ENCODE data around the gene AQP2. TPM values are rescaled to one million over a fixed set of nuclear protein-coding genes. Genes with fewer than 3 reads are reported as not detected.

The AQP2 gene
- total and polyA plus RNA-seq, 2 experiments from 2014 or later: 0.71 to 1.4 TPM

DNA sequence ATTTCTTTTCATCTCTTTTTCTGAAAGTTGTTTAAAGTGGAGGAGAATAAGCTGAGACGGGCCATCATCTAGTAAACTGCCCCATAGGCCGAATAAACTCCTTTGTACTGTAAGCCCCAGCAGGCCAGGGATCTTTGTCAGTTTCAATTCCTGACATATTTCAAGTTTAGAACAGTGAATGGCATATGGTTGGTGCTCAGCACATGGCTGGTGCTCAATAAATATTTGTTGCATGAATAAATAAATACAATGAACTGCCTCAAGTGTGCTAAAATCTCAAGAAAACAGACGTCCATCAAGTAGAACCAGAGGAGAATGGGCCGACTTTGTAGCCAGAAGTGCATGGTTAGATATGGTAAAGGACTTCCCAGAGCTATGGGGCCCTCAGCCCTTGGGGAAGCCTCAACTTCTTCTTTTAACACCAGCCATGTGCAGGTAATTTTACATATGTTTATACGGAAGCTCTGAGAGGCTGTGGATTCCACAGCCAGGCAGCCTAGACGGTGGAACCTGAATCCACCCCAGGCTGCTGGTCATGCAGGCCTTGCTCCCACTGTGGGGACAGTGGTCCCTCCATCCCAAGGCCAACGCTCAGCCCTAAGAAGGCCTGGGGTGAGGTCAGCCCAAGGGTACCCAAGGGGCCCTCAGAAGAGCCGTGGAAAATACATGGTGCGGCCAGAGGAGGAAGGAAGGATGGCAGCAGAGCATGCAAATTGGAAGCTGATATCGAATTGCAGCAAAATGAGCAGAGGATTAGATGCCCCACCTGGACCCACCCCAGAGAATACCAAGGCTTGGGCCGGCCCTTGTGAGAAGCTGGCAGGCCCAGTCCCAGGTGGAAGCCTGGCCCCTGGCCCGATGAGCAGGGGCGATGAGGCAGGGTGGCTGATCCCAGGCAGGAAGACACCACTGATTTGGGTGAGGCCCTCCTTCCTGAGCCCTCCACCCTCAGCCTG, 8.7 kb upstream of the AQP2 start:
- H3K9me3 ChIP-seq (ENCODE audit: low read depth): no peaks in the 10 kb centered on the region
- no peaks in the 10 kb centered on the region for H4K20me1 ChIP-seq (ENCODE audit: insufficient read depth, poor library complexity, severe bottlenecking)
- H3K36me3 ChIP-seq (replicated peaks; ENCODE audit: insufficient read depth, low read depth): no peaks in the 10 kb centered on the region
- no peaks in the 10 kb centered on the region for H3K9me2 ChIP-seq (replicated peaks; ENCODE audit: insufficient read depth)
- H3K79me2 ChIP-seq: no peaks in the 10 kb centered on the region
- TF ChIP-seq, protein P1, sequence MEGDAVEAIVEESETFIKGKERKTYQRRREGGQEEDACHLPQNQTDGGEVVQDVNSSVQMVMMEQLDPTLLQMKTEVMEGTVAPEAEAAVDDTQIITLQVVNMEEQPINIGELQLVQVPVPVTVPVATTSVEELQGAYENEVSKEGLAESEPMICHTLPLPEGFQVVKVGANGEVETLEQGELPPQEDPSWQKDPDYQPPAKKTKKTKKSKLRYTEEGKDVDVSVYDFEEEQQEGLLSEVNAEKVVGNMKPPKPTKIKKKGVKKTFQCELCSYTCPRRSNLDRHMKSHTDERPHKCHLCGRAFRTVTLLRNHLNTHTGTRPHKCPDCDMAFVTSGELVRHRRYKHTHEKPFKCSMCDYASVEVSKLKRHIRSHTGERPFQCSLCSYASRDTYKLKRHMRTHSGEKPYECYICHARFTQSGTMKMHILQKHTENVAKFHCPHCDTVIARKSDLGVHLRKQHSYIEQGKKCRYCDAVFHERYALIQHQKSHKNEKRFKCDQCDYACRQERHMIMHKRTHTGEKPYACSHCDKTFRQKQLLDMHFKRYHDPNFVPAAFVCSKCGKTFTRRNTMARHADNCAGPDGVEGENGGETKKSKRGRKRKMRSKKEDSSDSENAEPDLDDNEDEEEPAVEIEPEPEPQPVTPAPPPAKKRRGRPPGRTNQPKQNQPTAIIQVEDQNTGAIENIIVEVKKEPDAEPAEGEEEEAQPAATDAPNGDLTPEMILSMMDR (IDR thresholded peaks at IDR 0.05; ENCODE audit: poor library complexity): no peak
- TF ChIP-seq EZH2phosphoT487 (IDR thresholded peaks at IDR 0.05; ENCODE audit: low read depth, severe bottlenecking, unreplicated experiment) (no peak), EZH2 (IDR thresholded peaks at IDR 0.05; ENCODE audit: borderline replicate concordance) (no peak)
- H3K4me1 ChIP-seq (ENCODE audit: insufficient read depth): no peaks in the 10 kb centered on the region
- no peak overlapping the region for H3K27ac ChIP-seq
- no peak overlapping the region for H3K4me2 ChIP-seq
- no peak overlapping the region for H3K4me3 ChIP-seq
- 87% methylated on average over 13 of the region's 13 CpGs for WGBS (ENCODE audit: low lambda C conversion rate, missing lambda C conversion rate)
- no peaks in the 10 kb centered on the region for H3K27me3 ChIP-seq
- no peak overlapping the region for H2AFZ ChIP-seq
- DNase-seq (ENCODE audit: low spot score): no peak

DNA sequence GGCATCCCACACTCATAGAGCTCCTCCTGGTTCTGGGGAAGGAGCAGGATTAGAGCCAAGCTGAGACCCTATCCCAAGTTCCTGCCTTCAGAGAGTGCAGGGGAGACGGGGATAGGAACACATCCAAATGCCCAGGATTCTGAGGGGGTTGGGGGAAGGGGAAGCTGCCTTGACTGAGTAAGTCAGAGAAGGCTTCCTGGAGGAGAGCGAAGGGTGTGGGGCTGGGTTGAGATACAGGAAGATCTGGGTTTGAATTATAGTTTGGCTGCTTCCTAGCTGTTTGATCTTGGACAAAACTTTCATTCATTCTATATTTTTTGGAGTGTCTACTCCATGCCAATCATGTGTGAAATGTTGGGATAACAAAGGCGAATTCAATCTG, 8.0 kb upstream of the AQP2 start:
- Histone ChIP-seq H3K9me3 (ENCODE audit: low read depth) (no peaks in the 10 kb centered on the region), H3K79me2 (no peaks in the 10 kb centered on the region), H2AFZ (no peak overlapping the region), H3K4me1 (ENCODE audit: insufficient read depth) (no peaks in the 10 kb centered on the region), H3K4me3 (no peak overlapping the region), H3K27ac (no peak overlapping the region), H3K9me2 (replicated peaks; ENCODE audit: insufficient read depth) (no peaks in the 10 kb centered on the region), H3K36me3 (replicated peaks; ENCODE audit: insufficient read depth, low read depth) (no peaks in the 10 kb centered on the region), H3K4me2 (no peak overlapping the region), H4K20me1 (ENCODE audit: insufficient read depth, poor library complexity, severe bottlenecking) (no peaks in the 10 kb centered on the region), H3K27me3 (no peaks in the 10 kb centered on the region)
- no peak for DNase-seq (ENCODE audit: low spot score)
- TF ChIP-seq, protein P1 (IDR thresholded peaks at IDR 0.05; ENCODE audit: poor library complexity): no peak
- no peak for TF ChIP-seq EZH2phosphoT487 (IDR thresholded peaks at IDR 0.05; ENCODE audit: low read depth, severe bottlenecking, unreplicated experiment)
- no peak for TF ChIP-seq EZH2 (IDR thresholded peaks at IDR 0.05; ENCODE audit: borderline replicate concordance)
- 95% methylated on average over 3 of the region's 3 CpGs for WGBS (ENCODE audit: low lambda C conversion rate, missing lambda C conversion rate)

DNA sequence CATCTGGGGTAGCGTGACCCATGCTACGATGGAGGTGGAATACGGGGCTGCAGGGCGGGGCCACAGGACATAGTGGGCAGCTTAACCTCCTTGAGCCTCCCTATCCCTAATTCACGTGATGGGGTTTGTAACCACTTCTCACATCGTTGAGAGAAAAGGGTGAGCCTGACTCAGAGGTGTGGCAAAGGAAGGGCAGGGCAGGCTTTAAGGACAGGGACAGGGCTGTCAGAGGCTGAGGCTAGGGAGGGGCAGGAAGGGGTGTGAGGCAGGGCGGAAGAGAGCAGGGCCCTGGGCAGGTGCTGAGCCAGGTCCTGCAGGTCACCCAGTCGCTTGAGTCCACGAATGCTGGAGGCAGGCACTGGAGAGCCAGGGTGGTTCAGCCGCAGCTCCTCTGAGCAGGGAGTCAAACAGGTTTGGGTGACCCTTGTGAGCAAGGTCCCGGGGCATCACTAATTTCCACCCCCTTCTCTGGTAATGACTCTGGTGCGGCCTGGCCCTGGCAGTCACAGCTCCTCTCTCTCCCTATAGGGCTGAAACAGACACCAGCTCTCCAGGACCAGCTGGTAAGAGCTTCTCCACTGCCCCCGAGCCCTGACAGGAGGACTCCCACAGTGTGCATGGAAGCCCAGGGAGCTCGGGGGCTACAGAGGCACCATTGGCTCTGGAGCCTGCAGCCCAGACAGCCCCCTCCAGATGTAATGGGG, 7.5 kb upstream of the AQP2 start:
- Histone ChIP-seq H3K36me3 (replicated peaks; ENCODE audit: insufficient read depth, low read depth) (no peaks in the 10 kb centered on the region), H3K27ac (no peak overlapping the region), H2AFZ (no peak overlapping the region), H3K9me3 (ENCODE audit: low read depth) (no peaks in the 10 kb centered on the region), H3K9me2 (replicated peaks; ENCODE audit: insufficient read depth) (no peaks in the 10 kb centered on the region), H3K27me3 (no peaks in the 10 kb centered on the region), H4K20me1 (ENCODE audit: insufficient read depth, poor library complexity, severe bottlenecking) (no peaks in the 10 kb centered on the region), H3K4me3 (no peak overlapping the region), H3K4me2 (no peak overlapping the region), H3K4me1 (ENCODE audit: insufficient read depth) (no peaks in the 10 kb centered on the region), H3K79me2 (no peaks in the 10 kb centered on the region)
- TF ChIP-seq EZH2 (IDR thresholded peaks at IDR 0.05; ENCODE audit: borderline replicate concordance) (no peak), EZH2phosphoT487 (IDR thresholded peaks at IDR 0.05; ENCODE audit: low read depth, severe bottlenecking, unreplicated experiment) (no peak)
- TF ChIP-seq, protein P1 (IDR thresholded peaks at IDR 0.05; ENCODE audit: poor library complexity): no peak
- 78% methylated on average over 13 of the region's 14 CpGs for WGBS (ENCODE audit: low lambda C conversion rate, missing lambda C conversion rate)
- DNase-seq (ENCODE audit: low spot score): no peak

All from hepatocyte (in vitro differentiated cells).